Measurements from ENCODE around the gene LAGE3.

LAGE3 gene

DNA sequence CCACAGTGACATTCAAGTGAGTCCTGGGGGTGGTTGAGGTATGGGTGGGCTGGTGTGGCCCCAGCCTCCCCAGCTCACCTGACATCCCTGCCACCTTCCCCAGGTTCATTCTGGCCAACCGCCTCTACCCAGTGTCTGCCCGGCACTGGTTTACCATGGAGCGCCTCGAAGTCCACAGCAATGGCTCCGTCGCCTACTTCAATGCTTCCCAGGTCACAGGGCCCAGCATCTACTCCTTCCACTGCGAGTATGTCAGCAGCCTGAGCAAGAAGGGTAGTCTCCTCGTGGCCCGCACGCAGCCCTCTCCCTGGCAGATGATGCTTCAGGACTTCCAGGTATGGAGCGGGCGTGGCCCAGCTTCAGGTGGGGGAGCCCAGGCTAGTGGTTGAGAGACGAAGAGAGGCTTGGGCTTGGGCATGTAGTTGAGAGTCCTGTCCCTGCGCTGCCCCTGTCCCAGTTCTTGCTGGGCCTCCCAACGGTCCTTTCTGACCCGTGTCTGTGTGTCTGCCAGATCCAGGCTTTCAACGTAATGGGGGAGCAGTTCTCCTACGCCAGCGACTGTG lies 43.8 kb downstream of the LAGE3 start:
- DNase-seq (ENCODE audit: low read depth): no peak

DNA sequence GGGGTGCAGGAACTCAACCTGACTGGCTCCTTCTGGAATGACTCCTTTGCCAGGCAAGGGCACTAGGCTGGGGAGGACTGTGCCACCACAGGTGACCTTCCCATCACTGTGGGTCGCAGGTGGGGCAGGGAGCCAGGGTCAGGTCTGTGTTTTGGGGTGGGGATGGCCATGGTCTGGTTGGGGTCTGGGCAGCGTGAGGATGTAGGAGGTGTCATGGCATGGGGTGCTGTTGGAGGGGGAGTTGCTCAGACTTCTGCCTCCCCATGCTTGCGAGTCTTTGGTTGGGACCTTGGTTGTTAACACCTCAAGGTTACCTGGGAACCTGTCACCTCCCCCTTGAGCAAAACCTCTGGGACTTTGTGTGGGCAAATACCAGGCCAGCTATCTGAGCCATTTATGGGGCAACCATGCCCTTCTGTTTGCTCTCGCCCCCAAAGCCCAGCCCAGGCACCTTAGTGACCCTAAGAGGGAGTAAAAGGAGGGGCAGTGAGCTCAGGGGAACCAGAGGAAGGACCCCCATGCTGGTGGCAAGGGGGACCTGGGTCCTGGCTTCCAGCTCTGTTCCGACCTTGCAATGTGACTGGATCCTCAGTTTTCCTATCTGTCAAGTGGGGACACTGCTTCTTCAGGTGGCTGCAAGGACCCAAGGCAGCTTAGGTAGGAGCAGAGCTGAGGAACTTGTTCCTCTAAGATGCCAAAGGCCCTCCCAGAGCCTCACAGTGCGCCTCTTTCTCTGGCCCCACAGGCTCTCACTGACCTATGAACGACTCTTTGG lies 44.5 kb downstream of the LAGE3 start:
- DNase-seq (ENCODE audit: low read depth): no peak

- DNase-seq (ENCODE audit: low read depth): no peak
Observed at GRCh38 chrX:154433605-154434004, 45.5 kb downstream of the LAGE3 start.

- no peak for DNase-seq (ENCODE audit: low read depth)
Observed at GRCh38 chrX:154432210-154432609, 46.9 kb downstream of the LAGE3 start.

- DNase-seq (ENCODE audit: low read depth): no peak
Observed at GRCh38 chrX:154431341-154431740, 47.7 kb downstream of the LAGE3 start.

DNA sequence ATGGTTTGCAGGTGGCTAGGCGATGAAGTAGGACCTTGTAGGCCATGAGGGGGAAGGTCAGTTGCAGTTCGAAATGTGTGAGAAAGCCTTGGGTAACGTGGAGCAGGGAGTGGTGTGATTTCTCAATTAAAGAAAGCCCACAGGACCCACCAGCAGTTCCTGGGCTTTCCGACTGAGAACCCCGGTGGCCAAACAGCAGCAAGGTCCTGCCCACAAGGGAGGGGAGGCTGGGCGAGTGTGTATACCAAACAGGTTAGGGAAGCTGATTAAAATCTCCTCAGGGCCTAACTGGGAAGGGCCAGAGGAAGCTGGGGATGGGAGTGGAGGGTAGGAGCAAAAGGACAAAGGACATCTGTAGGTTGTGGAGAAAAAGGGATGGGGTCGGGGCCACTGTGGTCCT lies 48.2 kb downstream of the LAGE3 start:
- no peak for DNase-seq (ENCODE audit: low read depth)

DNA sequence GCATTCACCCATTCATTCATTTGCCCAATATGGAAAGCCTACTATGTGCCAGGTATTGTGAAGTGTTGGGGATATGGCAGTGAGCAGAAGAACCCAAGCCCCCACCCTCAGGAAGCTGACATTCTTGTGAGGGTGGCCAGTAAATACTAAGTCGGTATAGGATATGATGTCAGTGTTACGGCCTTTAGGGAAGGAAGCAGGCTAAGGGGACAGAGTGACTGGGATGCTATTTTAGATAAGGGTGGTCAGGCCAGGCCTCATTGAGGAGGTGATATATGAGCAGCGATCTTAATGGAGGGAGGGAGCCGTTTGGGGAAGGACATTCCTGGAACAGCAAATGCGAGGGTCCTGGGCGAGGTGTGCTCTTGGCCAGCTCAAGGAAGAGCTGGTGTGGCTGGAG lies 48.6 kb downstream of the LAGE3 start:
- DNase-seq (ENCODE audit: low read depth): no peak

- no peak for DNase-seq (ENCODE audit: low read depth)
Observed at GRCh38 chrX:154429711-154430110, 49.4 kb downstream of the LAGE3 start.

GRCh38 chrX:154428176-154429171 lies 50.6 kb downstream of the LAGE3 start, which contains the start of gene ATP6AP1:
ATP6AP1 (plus strand) TSS chrX:154428677; CDS start chrX:154428693, 16 bp downstream.
- peak; percentile 94 for DNase-seq (ENCODE audit: low read depth)

Data from iris pigment epithelial cell (primary cell).